Muscle of back (tissue), 11 donors: ENCODE data around the gene SLC4A4. TPM values are rescaled to one million over a fixed set of nuclear protein-coding genes. Genes with fewer than 3 reads are reported as not detected.

Experiments
- DNase-seq, 3 donors: peaks; one replicate each; pipeline versions ENCODE4 v3.0.0 to v3.0.0-alpha.2; 2013
- polyA plus RNA-seq, 10 donors: library from polyadenylated mRNA; unstranded; fragments of 120-200 nt; gene quantifications; one replicate each; pipeline ENCODE4 v1.2.1, GENCODE V29; 2013; ENCODE audit not compliant: insufficient read length in 10 of 10

SLC4A4 gene
- polyA plus RNA-seq, 10 donors, result 8.3 to 15.3 (median 11.1) TPM

DNA sequence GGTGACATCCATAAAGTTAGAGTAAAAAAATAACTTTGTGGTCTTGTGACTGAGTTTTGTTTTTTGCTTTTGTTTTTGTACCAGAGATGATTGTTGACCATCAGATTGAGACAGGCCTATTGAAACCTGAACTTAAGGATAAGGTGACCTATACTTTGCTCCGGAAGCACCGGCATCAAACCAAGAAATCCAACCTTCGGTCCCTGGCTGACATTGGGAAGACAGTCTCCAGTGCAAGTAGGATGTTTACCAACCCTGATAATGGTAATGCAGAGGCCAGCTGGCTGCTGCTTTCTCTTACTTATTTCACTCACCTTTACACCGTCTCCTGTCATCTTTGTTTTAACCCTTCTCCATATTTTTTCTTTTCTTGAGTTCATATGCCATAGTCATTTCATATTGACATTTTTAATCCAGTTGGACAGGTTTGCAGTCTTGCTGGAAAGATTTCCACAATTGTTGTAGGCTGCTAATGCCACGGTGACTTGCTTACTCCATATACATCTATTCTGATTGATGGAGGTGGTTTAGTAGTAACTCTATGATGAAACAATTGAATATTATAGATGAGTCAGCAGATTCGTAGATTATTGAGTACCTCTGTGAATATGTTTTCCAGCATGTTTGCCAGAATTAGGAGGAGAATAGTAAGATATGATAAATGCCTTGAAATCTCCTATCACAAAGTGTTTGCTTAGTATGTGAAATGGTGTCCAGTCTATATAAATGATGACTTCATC is 18.3 kb downstream of the SLC4A4 start:
- DNase-seq, result no peak

DNA sequence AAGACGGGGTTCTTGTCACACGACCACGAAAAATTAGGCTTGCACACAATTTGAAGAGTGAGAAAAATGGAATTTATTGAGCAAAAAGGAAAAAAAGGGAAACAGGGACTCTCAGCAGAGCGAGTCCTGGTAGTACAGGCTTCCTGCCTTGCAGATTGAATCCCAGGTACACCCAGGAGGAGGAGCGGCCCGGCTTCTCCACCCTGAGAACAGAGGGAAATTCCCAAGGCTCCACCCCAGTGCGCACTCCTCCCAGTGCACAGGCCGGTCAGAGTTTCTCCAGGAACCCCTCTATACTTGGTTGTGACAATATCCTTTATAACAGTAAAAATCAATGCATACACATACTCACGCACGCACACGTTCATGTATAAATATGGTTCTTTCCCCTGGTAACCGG is 22.0 kb downstream of the SLC4A4 start:
- DNase-seq, result no peak

DNA sequence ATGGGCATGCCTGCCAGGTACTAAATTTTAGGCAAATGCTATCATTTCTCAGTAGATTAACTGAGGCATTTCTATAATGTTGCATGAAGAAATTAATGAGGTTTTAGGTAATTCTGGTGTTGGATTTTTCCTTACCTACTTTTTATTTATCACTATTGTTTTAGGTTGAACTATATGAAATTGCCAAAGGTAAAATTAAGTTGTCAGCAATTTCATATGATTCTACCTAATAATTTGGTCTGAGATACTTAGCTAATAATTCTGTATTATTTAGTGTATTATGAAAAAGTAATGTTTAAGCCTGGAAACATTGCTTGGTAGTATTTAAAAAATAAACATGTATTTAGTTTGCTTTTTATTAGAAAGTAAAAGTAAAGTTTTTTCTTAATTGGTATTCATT is 22.7 kb downstream of the SLC4A4 start:
- DNase-seq, result no peak

DNA sequence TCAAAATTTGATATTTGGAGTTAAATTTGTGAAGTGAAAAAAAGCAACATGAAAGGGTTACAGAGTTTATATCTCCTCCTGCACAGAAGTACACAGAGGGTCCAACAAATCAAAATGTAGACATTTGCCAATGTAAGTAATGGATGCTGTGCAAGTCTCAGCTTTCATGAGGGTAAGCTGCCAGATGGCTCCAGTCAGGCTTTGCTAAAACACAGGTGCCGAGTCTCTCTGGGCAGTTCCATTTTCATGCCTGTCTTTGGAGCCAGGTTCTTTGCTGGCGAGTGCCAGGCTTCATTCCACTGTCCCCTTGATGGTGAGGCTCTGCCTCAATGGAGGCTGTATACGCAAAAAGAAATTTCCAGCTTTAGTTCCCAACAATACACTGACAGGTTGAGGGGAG is 27.9 kb downstream of the SLC4A4 start:
- peak; percentile 16 to 49 (median 41) for DNase-seq

DNA sequence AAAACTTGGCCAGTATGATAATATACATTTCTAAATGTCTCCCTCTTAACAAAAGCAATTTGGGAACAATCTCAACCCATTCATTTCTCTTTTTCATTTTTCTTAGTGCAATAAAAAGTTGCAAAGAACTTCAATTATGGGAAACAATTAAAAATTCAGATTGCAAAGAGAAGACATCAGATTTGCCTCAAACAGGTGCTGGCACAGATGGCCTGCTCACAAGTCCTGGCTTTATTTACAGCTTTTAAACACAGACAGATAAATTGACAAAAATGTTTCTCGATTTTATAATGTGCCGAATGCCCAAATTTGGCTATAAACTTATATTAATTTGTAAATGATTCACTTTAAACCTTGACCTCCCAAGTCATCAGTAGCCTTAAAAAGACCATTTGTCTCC is 28.7 kb downstream of the SLC4A4 start:
- no peak for DNase-seq

DNA sequence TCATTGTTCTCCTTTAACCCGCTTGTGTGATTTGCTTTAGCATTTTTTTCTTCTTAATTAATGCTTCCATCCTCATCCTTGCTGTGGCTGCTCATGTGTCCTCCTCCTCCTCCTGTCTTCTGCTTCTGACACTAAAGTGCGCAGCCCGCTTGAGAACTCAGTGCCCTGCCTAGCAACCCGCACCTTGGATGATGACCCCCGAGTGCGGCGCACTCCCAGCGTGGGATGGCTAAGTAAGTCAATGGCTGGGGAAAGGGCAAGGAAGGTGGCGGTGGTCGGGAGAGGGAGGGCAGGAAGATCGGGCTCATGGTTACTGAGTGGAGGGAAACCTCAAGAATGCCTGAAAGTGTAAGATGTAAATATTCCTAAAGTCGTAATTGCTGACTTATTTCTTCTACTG is 30.1 kb downstream of the SLC4A4 start:
- no peak for DNase-seq

DNA sequence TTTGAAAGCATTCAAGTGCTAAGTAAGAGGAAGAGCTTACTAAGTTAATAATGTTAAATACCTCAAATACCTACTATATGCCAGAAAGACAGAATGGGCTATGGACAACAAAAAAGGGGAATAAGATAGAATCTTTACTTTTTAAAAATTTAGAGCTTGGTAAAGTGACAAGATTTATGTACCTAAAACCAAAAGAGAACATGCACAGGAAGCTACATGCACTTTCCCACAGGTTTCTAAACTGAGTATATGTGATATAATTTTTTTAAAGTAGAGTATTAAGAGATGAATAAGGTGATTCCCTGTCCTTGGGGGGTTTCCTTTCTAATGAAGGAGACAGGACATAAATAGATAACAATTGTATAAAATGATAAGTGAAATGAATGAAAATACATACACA is 30.7 kb downstream of the SLC4A4 start:
- no peak for DNase-seq

DNA sequence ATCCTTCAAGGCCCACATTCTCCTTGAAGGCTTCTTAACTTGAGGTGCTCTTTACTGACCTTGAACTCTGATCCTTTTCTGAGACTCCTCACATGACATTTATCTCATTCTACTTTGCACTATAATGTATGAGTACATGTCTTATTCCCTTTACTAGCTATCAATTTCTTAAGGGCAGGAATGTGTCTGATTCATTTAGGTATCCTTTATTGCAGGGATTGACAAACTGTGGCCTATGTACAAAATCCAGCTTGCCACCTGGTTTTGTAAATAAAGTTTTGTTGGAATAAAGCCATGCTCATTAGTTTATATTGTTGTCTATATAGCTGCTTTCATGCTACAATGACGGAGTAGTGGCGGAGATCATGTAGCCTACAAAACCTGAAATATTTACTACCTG is 36.7 kb downstream of the SLC4A4 start:
- DNase-seq, result no peak

DNA sequence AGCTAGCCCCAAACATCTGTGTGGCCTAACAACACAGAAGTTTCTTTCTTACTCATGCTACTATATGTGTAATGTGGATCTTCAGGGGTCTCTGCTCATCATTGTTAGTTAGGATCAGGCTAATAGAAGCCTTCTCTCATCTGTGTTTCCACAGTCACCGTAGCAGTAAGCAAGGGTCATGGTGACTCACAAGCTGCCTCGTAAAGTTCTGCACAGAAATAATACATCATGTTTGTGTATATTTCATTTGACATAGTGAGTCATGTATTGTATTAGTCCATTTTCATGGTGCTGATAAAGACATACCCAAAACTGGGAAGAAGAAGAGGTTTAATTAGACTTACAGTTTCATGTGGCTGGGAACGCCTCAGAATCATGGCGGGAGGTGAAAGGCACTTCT is 38.7 kb downstream of the SLC4A4 start:
- peak in 1 of 3 donors; percentile 42 for DNase-seq

DNA sequence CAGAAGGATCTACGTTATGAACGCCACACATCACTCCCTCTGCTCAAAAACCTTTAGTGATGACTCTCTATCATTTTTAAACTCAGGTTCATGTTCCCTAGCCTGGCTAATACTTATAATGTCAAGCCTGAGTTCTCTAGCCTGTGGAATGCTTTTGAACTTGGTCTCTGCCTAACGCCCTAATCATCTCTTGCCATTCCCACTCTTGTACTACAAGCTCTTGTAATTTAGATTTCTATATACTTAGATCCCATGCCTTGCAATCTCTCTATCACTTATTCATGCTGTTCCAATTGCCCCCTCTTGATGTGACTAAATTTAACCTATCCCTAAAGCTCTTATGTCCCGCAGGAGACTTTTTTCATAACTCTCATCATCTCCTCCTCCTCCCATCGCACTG is 40.3 kb downstream of the SLC4A4 start:
- no peak for DNase-seq

DNA sequence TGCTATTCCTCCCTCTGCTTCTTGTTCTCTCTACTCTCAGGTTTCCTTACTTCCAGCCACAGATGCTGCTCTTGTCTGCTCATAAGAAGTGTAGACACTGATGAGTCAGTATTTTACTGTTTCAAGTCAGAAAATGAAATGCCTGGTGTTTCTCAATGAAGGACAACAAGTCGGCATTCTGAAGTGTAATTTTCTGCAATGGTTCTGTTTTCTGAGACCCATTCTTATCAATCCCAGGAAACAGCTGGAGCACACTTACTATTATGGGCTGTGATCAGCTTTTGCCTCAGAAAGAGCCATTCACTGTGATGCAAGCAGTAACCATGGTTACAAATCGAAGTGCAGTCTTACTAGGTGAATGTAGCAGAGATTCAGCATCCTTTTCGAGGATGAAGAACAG is 42.0 kb downstream of the SLC4A4 start:
- DNase-seq, result no peak

DNA sequence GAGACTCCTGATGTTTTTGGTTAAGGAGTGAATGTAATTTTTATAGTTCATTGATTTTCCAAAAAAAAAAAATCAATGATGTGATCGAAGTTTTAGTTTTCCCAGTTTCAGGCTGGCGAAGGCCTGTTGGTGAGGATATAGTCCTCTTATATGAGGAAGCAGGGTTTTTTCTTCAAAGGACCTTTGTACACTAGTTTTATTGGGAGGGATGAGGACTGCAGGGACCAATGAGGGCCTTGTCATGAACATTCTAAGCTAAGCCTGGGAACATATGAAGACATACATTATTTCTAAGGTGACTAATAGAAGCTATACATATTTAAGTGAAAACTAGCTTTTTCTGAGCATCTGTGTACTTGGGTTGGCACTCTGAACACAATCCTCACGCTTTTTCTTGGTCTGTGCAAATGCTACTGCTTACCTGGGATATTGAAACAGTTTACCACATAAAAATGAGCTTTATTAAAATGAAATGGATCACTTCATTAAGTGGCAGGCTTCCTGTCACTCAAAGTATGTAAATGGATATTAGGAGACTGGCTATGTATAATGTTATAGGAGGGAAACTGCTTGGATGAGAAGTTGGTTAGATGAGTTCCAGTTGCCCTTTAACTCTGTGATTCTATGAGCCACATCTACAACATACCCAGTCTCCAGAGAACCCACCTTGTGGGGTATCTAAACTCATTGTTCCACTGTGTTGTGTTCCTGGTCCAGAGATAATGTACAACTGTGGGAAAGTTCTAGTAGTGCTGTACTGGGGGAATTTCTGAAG is 43.5 kb downstream of the SLC4A4 start:
- DNase-seq, result no peak

DNA sequence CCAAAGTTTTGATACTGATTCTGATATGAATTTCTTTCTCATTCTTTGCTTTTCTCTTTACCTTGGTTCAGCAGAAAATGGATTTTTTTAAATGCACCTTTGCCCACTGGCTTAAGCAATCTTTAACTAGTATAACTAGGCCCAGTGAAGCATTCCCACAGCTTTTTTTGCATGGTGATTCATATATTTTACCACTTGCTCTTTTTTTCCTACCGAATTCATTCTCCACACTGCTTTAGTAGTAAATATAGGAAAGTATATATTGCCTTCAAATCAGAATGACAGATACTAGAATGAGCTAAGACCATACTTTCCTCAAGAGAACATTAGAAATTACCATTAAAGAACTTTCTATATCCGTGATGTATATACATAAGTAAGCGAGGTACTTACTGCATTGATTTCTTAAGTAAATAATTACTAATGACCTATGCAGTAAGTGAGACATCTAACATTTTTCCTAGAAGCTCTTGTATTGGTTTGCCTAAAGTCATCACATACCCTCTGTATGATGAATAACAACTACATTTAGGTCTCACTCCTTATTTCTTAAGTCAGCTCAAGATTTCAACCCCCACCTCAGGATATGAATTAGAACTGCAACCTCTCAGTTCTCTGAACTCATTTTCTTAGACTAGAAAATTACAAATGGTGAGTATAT is 44.2 kb downstream of the SLC4A4 start:
- DNase-seq, result no peak

DNA sequence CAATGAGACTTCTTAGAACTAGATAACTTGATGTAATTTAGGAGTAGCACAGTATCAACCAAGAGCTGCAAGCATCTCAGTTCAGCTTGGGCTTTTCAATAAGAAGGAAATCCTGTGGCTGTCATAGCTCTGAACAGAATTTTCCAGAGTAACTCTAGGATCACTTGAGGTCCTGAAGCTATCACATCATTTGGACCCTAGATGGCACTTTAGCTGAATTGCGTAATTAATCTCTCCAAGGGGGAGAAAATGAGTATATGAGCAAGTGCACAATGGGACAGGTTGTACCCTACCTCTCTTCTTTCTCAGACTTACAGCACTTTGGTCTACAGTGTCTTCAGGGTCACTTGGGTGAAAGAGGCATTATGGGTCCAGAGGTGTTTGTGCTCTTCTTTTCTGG is 45.2 kb downstream of the SLC4A4 start:
- DNase-seq, result no peak

DNA sequence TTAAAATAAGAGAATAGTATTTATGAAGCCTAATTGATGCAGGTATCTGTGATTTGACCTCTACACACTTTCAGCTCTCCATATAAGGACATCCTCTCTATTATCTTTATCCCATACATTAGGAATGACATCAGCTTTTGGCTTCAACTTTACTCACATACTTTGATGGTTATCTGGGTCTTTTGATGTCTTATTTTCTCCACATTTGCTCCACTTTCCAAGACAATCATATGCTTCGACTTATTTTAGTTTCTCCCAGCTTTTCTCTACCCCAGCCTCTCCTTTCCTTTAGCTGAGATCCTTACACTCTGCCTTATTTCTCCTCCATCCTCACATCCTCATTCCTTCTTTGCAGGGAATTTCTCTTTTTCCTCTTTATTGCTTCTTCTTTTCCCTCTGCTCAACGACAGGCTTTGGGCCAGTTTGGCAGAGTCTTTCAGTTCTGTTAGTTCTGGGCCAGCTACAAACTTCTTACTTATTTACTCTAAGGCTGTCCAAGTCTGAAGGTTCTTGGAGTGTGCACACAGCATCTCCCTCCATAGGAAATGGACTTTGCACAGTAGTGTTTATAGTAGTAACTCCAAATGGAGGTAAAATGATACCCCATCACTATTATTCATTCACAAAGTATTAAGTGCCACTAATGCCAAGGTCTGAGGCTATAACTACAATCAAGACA is 50.5 kb downstream of the SLC4A4 start:
- DNase-seq, result peak; percentile 23 to 82 (median 73)

DNA sequence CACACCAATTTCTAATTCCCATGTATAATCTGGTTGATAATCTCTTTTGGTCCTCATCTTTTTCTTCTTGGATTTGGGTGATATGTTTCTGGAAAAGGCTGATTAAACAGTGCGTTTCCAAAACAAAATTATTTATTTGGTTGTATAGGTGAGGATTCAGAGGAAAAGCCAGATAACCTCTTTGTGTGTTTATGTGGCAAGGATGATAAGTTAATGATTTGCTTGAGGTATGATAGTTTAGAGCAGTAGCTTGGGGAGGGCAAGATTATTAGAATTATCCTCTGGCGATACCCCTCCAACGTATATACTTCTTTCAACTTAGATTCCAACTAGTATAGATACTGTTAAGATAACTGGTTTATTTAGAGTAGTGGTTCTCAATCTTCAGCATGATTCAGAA is 53.3 kb downstream of the SLC4A4 start:
- no peak for DNase-seq

DNA sequence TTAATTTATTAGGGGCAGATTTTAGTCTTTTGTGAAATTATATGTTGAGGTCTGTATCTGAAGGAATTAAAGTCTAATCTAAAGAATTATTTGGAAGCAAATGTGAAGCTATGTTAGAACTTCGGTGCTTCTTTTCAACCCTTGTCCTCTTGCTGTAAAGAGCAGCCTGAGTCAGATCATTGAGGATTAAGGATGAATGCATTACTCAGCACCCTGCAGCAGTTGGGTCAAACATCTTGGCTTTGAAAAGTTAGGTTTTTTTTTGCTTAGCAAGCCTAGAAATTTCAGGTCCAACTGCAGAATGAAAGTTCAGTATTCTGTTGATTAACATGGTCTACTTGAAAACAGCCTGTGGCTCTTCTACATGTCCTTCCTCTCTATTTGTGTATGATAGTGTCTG is 57.6 kb downstream of the SLC4A4 start:
- no peak for DNase-seq

DNA sequence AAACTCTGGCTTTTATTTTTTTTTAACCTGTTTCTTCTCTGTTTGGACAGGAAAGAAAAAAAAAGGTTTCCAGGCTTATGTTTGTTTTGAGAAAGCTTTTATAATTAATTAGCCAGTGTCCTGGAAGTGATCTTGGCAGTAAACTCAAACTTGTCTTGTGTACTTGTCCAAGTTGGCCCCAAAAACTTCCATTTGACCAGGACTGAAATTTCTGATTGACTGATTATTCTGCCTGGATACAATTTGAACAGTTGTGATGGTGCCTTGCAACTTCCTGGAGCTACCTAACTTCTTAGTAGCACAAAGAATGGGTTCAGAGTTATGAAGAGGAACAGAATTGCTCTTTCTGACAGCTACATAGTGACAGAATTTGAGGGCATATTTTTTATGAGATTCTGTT is 62.0 kb downstream of the SLC4A4 start:
- DNase-seq, result no peak

DNA sequence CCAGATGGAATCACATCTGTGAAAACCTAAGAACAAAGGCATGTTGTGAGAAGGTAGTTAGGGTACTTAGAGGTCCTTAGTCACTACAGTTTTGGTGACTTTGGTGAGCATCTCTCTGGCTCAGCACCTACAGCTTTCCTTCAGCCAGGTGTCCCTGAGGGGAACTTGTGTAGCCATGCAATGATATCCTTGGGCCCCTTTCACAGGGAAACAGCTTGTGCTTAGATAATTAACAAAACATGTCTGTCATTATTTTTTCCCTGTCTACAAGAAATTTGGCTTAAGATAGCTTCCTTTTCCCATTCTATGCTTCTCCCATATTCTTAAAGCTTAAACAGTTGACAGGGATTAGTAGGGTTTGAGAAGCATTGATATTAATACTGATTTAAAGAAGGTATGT is 63.8 kb downstream of the SLC4A4 start:
- DNase-seq, result peak in 1 of 3 donors; percentile 12

DNA sequence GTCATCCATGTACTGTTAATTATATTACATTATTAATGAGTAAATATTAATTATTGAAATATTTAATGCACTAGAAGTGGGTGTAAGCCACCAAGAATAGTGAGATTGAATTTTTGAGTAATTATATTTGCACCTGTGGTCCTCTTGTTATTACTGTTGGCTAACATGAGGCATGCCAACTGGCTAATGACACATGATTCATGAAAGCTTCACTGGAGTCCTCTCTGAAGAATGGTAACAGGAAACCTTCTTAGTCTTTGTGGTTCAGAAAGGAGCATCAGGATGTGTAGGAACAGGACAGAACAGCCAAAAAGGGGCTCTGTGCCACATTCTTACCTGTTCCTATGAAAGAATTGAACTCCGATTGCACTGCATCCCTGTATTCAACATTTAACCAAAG is 65.2 kb downstream of the SLC4A4 start:
- peak in 1 of 3 donors; percentile 35 for DNase-seq

DNA sequence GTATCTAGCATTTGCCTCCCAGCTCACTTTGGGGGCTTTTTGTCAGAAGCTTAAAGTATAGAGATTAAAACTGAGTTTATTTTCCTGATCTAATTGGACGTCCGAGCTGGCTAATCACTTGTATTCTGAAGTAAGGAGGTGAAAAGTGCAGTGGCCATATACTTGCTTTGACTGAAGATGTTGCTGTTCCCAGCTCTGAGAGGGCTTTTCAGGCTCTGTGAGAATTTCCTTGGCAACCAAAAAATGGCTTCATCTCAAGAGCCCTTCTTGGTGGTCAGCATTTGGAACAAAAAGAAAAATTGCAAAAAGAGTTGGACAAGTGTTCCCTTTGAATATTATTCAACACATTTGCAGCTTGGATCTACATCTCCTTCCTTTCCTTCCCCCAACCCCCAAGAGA is 67.0 kb downstream of the SLC4A4 start:
- peak in 1 of 3 donors; percentile 33 for DNase-seq

DNA sequence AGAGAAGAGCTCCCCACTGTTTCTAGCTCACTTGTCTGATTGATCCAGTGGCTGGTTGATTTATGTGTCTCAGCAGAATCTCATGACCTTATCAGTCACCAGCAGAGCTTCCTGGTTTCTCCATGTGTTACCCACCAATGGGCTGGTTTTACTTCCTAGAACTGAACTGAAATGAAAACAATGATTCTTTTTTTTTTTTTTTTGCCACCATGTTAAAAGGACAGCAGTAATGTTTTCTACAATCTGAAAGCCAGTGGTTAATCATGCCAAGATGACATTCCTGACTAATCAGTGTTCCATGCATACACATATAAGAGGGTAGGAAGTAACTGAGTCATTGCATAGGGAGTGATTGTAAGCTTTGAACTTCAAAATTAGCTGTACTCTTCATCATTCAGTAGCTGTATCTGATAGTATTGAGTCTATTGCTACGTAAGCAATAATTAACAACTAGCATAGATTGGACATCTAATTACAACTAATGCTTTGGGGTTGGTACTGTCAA is 67.7 kb downstream of the SLC4A4 start:
- peak in 1 of 3 donors; percentile 29 for DNase-seq
